Stimulated activated naive CD8-positive, alpha-beta T cell treated with anti-CD3 and anti-CD28 coated beads, Interleukin-15, Interleukin-2, amounts not matched to agents 100 ng/mL and 50 ng/mL, for 24 hours (primary cell): Measurements from ENCODE around the gene CDC42EP1.
"Not testable (repeated sequence)": the region's sequence is repeated elsewhere in the genome, so short reads cannot be mapped to it uniquely, and the experiment has no call there.

ENCODE experiments used
- H3K27ac Mint-ChIP-seq: one replicate; pipeline ENCODE4 v1.8.0; 2021; ENCODE audit warnings: mild to moderate bottlenecking, mixed read lengths
- H3K27me3 Mint-ChIP-seq: one replicate; pipeline ENCODE4 v1.8.0; 2021; ENCODE audit warnings: mixed read lengths
- H3K36me3 Mint-ChIP-seq: one replicate; pipeline ENCODE4 v1.8.0; 2021; ENCODE audit warnings: low read depth, mixed read lengths
- H3K4me1 Mint-ChIP-seq: one replicate; pipeline ENCODE4 v1.8.0; 2021; ENCODE audit warnings: low read depth, mixed read lengths
- H3K4me3 Mint-ChIP-seq: one replicate; pipeline ENCODE4 v1.8.0; 2021; ENCODE audit warnings: mild to moderate bottlenecking, mixed read lengths
- H3K9me3 Mint-ChIP-seq: one replicate; pipeline ENCODE4 v1.8.0; 2021; ENCODE audit warnings: mixed read lengths

The CDC42EP1 gene

GRCh38 chr22:37525746-37526350, 34.4 kb upstream of the CDC42EP1 start:
- Mint-ChIP-seq H3K27ac (no peak overlapping the region), H3K36me3 (no peaks in the 10 kb centered on the region), H3K9me3 (no peaks in the 10 kb centered on the region), H3K27me3 (peaks cover 33% of the 10 kb centered on the region), H3K4me3 (no peak overlapping the region), H3K4me1 (peaks cover 14% of the 10 kb centered on the region)

GRCh38 chr22:37526376-37526775, 33.9 kb upstream of the CDC42EP1 start:
- H3K36me3 Mint-ChIP-seq = no peaks in the 10 kb centered on the region
- H3K27ac Mint-ChIP-seq = no peak overlapping the region
- no peaks in the 10 kb centered on the region for H3K9me3 Mint-ChIP-seq
- H3K4me1 Mint-ChIP-seq = peaks cover 14% of the 10 kb centered on the region
- H3K27me3 Mint-ChIP-seq = peaks cover 28% of the 10 kb centered on the region
- H3K4me3 Mint-ChIP-seq = no peak overlapping the region

- H3K27me3 Mint-ChIP-seq = peaks cover 20% of the 10 kb centered on the region
- H3K27ac Mint-ChIP-seq, H3K9me3 Mint-ChIP-seq, H3K4me3 Mint-ChIP-seq, H3K36me3 Mint-ChIP-seq: not testable (repeated sequence)
- peaks cover 14% of the 10 kb centered on the region for H3K4me1 Mint-ChIP-seq
Observed at GRCh38 chr22:37527081-37527752, 33.1 kb upstream of the CDC42EP1 start.

- not testable (repeated sequence) for H3K9me3 Mint-ChIP-seq, H3K4me3 Mint-ChIP-seq, H3K27ac Mint-ChIP-seq, H3K36me3 Mint-ChIP-seq
- Mint-ChIP-seq H3K4me1 (peaks cover 14% of the 10 kb centered on the region), H3K27me3 (peaks cover 14% of the 10 kb centered on the region)
Observed at GRCh38 chr22:37527952-37528351, 32.3 kb upstream of the CDC42EP1 start.

- peaks cover 29% of the 10 kb centered on the region for H3K4me1 Mint-ChIP-seq
- no peak overlapping the region for H3K27ac Mint-ChIP-seq
- no peaks in the 10 kb centered on the region for H3K9me3 Mint-ChIP-seq
- H3K36me3 Mint-ChIP-seq = no peaks in the 10 kb centered on the region
- no peak overlapping the region for H3K4me3 Mint-ChIP-seq
- H3K27me3 Mint-ChIP-seq = peaks cover 4% of the 10 kb centered on the region
Observed at GRCh38 chr22:37529652-37530345, 30.5 kb upstream of the CDC42EP1 start.

- peaks cover 33% of the 10 kb centered on the region for H3K4me1 Mint-ChIP-seq
- no peak overlapping the region for H3K27ac Mint-ChIP-seq
- H3K9me3 Mint-ChIP-seq = no peaks in the 10 kb centered on the region
- no peak overlapping the region for H3K4me3 Mint-ChIP-seq
- H3K27me3 Mint-ChIP-seq = peaks cover 3% of the 10 kb centered on the region
- H3K36me3 Mint-ChIP-seq = no peaks in the 10 kb centered on the region
Observed at GRCh38 chr22:37533995-37534394, 26.3 kb upstream of the CDC42EP1 start.

- peaks cover 6% of the 10 kb centered on the region for H3K27me3 Mint-ChIP-seq
- H3K4me1 Mint-ChIP-seq = peaks cover 35% of the 10 kb centered on the region
- no peaks in the 10 kb centered on the region for H3K9me3 Mint-ChIP-seq
- H3K36me3 Mint-ChIP-seq = no peaks in the 10 kb centered on the region
- H3K4me3 Mint-ChIP-seq = no peak overlapping the region
- H3K27ac Mint-ChIP-seq = peak overlapping the region; percentile 1
Observed at GRCh38 chr22:37534445-37534844, 25.8 kb upstream of the CDC42EP1 start.

GRCh38 chr22:37535159-37535558, 25.1 kb upstream of the CDC42EP1 start:
- H3K4me1 Mint-ChIP-seq = peaks cover 30% of the 10 kb centered on the region
- no peaks in the 10 kb centered on the region for H3K36me3 Mint-ChIP-seq
- H3K4me3 Mint-ChIP-seq = no peak overlapping the region
- no peaks in the 10 kb centered on the region for H3K9me3 Mint-ChIP-seq
- no peak overlapping the region for H3K27ac Mint-ChIP-seq
- peaks cover 13% of the 10 kb centered on the region for H3K27me3 Mint-ChIP-seq

- peaks cover 27% of the 10 kb centered on the region for H3K27me3 Mint-ChIP-seq
- peaks cover 50% of the 10 kb centered on the region for H3K4me1 Mint-ChIP-seq
- no peaks in the 10 kb centered on the region for H3K36me3 Mint-ChIP-seq
- H3K27ac Mint-ChIP-seq = no peak overlapping the region
- H3K9me3 Mint-ChIP-seq = no peaks in the 10 kb centered on the region
- peak overlapping the region; percentile 14 for H3K4me3 Mint-ChIP-seq
Observed at GRCh38 chr22:37538590-37539357, 21.5 kb upstream of the CDC42EP1 start.

GRCh38 chr22:37539790-37540189, 20.5 kb upstream of the CDC42EP1 start:
- H3K4me3 Mint-ChIP-seq, H3K36me3 Mint-ChIP-seq, H3K9me3 Mint-ChIP-seq, H3K27ac Mint-ChIP-seq: not testable (repeated sequence)
- H3K4me1 Mint-ChIP-seq = peaks cover 41% of the 10 kb centered on the region
- H3K27me3 Mint-ChIP-seq = peaks cover 27% of the 10 kb centered on the region

GRCh38 chr22:37542416-37542815, 17.9 kb upstream of the CDC42EP1 start:
- not testable (repeated sequence) for H3K36me3 Mint-ChIP-seq, H3K27ac Mint-ChIP-seq, H3K4me3 Mint-ChIP-seq, H3K9me3 Mint-ChIP-seq
- Mint-ChIP-seq H3K4me1 (peaks cover 48% of the 10 kb centered on the region), H3K27me3 (peaks cover 27% of the 10 kb centered on the region)

- Mint-ChIP-seq H3K27me3 (peaks cover 27% of the 10 kb centered on the region), H3K4me1 (peaks cover 46% of the 10 kb centered on the region), H3K9me3 (no peaks in the 10 kb centered on the region), H3K36me3 (no peaks in the 10 kb centered on the region), H3K27ac (no peak overlapping the region), H3K4me3 (no peak overlapping the region)
Observed at GRCh38 chr22:37542959-37543358, 17.3 kb upstream of the CDC42EP1 start.

GRCh38 chr22:37544955-37545702, 15.2 kb upstream of the CDC42EP1 start:
- Mint-ChIP-seq H3K9me3 (no peaks in the 10 kb centered on the region), H3K4me1 (peaks cover 33% of the 10 kb centered on the region), H3K27ac (peak overlapping the region; percentile 43), H3K4me3 (no peak overlapping the region), H3K27me3 (peaks cover 15% of the 10 kb centered on the region), H3K36me3 (no peaks in the 10 kb centered on the region)

- H3K4me3 Mint-ChIP-seq = no peak overlapping the region
- H3K9me3 Mint-ChIP-seq = no peaks in the 10 kb centered on the region
- H3K36me3 Mint-ChIP-seq = no peaks in the 10 kb centered on the region
- no peak overlapping the region for H3K27ac Mint-ChIP-seq
- peaks cover 7% of the 10 kb centered on the region for H3K27me3 Mint-ChIP-seq
- H3K4me1 Mint-ChIP-seq = peaks cover 26% of the 10 kb centered on the region
Observed at GRCh38 chr22:37545703-37546436, 14.4 kb upstream of the CDC42EP1 start.
